NCI-H146 treated with DMSO at 0.1 percent for 48 hours (cell line): ENCODE results near the gene ERCC1.
"Not testable (repeated sequence)": the region's sequence is repeated elsewhere in the genome, so short reads cannot be mapped to it uniquely, and the experiment has no call there.

Experiments
- DNase-seq: peaks from one replicate; lab custom pipeline; 2025; ENCODE audit not compliant: unreplicated experiment; lab: John Stamatoyannopoulos, UW

ERCC1 gene

GRCh38 chr19:45431008-45431407 lies 7.3 kb upstream of the ERCC1 start:
- not testable (repeated sequence) for DNase-seq

GRCh38 chr19:45429896-45430295 lies 6.2 kb upstream of the ERCC1 start:
- not testable (repeated sequence) for DNase-seq

DNA sequence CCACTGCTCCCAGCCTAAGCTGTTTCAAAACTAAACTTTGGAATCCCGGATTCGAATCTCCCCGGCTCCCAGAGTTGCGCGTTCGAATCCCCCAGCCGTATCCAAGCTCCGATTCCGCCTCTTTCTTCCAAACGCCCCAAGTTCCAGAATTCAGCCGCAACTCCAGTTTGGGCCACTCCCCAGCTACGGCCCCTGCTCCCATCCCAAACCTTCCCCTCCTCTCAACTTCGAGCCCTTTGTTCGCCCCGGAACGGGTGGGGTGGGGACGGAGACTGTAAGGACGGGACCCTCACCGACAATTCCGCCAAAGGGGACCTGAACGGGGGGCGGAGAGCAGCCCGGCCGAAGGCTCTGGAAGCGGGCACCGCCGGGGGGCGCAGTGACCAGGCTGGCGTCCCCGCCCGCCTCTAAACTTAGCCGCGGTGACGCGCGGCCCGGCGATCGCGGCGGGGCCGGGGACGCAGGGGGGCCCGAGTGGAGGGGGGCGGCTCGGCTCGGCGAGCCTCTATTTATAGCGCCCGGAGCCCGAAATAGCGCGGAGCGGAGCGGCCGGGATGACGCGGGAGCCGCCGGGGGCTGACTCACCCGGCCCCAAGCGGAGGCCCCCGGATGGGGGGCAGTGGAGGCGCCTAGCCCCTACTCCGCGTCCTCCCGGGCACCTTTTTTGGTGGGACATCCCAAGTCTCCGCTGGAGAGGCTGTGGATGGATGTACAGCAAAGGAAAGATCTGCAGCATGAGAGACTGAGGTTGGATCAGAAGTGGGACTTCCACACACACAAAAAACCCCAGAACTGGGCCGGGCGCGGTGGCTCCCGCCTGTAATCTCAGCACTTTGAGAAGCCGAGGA lies 4.9 kb upstream of the ERCC1 start:
- DNase-seq, result no peak

DNA sequence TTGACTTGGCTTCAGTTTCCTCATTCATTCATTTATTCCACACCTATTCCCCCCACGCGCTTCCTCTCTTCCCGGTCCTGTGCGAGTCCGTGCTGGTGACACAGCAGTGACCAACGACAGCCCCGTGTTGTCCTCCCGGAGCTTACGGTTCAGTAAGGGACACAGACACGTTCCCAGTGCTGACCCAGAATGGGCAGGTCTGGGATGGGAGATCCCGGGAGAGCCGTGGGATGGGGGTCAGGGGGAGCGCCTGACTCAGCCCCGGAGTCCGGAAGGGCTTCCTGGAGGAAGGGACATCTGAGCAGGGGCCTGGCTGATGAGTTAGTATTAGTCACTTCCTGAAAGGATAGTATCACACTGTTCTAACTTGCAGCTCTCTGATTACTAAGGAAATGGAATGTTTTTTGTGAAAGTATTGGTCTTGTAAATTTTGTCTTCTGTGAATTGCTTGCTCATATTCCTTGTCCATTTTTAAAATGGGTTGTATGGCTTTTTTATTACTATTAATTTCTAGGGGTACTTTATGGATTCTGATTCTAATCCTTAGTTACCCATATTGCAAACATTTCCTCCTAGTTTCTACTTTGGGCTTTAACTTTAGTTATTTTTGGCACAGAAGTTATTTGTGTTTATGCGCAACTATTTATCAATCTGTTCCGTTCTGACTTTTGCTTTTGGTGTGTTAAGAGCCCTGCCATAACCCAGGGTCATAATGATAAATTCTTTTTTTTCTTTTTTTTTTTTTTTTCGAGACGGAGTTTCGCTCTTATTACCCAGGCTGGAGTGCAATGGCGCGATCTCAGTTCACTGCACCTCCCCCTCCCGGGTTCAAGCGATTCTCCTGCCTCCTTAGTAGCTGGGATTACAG lies 708 bp upstream of the ERCC1 start:
- peak; percentile 40 for DNase-seq

- no peak for DNase-seq
These were observed 606 bp downstream of the ERCC1 start for GRCh38 chr19:45423033-45423588.

GRCh38 chr19:45421947-45422498 lies 1.7 kb downstream of the ERCC1 start:
- DNase-seq, result no peak

DNA sequence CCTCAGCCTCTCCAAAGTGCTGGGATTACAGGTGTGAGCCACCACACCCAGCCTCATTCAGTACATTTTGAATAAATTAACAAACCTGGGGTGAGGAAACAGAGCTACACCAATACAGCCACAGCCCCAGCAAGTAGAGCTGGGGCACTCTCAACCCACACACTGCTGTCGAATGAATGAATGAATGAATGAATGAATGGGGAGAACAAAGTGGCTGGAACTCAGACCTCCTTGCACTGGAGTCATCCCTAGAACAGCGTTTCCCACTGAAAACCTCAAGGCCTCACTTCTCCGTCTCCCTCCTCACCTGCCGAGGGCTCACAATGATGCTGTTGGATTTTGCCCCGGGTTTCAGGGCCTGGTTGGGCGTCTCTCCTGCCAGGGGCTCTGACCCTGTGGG lies 2.8 kb downstream of the ERCC1 start:
- DNase-seq, result no peak

DNA sequence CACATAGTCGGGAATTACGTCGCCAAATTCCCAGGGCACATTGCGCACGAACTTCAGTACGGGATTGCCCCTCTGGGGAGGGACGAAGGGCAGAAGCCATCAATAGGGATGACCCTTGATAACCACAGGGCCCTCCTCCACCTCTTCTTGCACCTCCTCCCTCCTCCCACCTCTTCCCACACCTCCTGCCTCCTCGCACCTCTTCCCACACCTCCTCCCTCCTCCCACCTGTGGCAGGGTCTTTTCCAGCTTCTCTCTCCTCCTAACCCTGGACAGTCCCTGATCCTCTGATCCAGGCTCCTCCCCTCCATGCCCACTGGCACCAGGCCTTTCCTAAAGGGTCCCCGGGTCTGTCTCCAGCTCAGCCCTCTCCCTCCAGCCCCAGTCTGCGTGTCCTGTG lies 3.4 kb downstream of the ERCC1 start:
- no peak for DNase-seq

DNA sequence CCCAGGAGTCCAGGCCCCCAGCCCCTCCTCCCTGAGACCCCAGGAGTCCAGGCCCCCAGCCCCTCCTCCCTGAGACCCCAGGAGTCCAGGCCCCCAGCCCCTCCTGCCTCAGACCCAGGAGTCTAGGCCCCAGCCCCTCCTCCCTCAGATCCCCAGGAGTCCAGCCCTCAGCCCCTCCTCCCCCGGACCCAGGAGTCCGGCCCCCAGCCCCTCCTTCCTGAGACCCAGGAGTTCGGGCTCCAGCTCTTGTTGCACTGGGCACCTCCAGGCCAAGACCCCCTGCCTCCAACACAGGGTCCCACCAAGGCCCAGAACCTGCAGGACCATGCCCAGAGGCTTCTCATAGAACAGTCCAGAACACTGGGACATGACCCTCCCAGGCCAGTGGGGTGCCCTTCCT lies 3.8 kb downstream of the ERCC1 start:
- DNase-seq, result no peak

DNA sequence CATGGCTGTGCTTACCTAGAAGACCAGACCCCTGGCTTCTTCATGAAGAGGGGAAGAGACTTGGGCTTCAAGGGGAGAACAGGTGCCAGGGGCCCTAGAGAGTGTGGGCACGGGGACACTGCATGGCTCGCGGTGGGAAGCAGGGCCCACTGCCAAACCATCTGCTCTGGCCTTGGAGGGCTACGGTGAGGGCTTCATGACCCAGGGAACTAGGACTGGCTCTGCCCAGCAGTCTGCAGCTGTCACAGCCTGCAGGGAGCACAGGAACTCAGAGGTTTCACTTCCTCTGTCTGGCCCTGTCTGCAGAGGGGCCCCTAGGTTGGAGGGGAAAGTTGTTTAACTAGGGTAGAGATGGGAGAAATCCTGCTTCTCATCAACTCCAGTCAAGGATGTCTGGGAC lies 4.3 kb downstream of the ERCC1 start:
- DNase-seq, result no peak

GRCh38 chr19:45418802-45419201 lies 4.9 kb downstream of the ERCC1 start:
- no peak for DNase-seq

- no peak for DNase-seq
These were observed 6.6 kb downstream of the ERCC1 start for GRCh38 chr19:45417151-45417550.

DNA sequence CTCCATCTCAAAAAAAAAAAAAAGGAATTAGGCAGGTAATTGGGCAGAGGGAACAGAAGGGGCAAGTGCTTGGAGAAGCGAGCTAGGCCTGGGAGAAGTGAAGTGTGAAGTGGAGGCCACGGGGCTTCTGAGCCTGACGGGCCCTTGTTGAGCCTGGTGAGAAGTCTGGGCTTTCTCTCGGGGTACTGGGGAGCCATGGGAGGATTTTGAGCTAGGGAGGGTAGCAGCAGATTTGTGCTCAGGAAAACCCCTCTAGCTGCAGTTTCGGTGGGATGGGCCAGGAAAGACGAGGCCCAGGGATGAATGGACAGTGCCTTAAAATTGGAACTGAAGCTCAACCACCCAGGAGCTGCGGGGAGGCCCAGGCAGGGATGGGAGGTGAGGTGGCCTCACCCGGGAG lies 9.2 kb downstream of the ERCC1 start:
- no peak for DNase-seq

- no peak for DNase-seq
These were observed 10.2 kb downstream of the ERCC1 start for GRCh38 chr19:45413497-45413896.

DNA sequence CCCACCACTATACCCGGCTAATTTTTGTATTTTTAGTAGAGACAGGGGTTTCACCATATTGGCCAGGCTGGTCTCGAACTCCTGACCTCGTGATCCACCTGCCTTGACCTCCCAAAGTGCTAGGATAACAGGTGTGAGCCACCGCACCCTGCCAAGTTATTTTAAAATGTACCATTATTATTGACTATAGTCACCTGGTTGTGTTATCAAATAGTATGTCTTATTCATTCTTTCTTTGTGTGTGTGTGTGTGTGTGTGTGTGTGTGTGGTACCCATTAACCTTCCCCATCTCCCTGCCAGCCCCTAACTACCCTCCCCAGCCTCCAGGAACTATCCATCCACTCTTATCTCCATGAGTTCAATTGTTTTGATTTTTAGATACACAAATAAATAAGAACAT lies 13.4 kb downstream of the ERCC1 start:
- DNase-seq, result not testable (repeated sequence)

DNA sequence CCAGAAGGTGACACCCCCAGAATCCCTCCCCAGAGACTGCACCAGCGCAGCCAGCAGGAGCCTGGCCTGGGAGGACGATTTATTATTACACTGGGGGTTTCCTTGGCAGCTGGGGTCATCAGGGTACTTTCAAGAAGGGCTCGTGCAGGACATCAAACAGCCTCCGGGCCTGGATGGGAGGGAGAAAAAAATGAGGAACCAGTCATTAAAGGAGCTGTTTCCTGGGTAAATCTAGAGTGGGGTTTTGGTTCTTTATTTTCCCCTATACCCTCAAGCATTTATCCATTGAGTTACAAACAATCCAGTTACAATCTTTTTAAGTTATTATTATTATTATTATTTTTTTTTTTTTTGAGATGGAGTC lies 14.2 kb downstream of the ERCC1 start:
- no peak for DNase-seq

GRCh38 chr19:45408830-45409556 lies 14.7 kb downstream of the ERCC1 start:
- no peak for DNase-seq

DNA sequence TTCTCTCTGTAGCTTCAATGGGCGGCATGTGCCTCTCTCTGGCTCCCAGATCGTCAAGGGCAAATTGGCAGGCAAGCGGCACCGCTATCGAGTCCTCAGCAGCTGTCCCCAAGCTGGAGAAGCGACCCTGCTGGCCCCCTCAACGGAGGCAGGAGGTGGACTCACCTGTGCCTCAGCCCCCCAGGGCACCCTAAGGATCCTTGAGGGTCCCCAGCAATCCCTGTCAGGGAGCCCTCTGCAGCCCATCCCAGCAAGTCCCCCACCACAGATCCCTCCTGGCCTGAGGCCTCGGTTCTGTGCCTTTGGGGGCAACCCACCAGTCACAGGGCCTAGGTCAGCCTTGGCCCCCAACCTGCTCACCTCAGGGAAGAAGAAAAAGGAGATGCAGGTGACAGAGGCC lies 15.6 kb downstream of the ERCC1 start:
- DNase-seq, result no peak

DNA sequence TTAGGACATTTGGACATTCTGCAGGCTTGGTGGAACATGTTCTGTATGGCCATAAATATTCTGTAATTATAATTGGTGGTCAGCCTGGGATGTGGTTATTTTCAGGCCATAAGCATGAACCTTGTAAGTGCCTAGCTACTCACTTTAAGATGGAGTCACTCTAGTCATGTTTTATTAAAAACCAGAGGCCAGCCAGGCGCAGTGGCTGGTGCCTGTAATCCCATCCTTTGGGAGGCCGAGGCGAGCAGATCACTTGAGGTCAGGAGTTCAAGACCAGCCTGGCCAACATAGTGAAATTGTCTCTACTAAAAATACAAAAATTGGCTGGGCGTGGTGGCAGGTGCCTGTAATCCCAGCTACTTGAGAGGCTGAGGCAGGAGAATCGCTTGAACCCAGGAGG lies 16.1 kb downstream of the ERCC1 start:
- not testable (repeated sequence) for DNase-seq

DNA sequence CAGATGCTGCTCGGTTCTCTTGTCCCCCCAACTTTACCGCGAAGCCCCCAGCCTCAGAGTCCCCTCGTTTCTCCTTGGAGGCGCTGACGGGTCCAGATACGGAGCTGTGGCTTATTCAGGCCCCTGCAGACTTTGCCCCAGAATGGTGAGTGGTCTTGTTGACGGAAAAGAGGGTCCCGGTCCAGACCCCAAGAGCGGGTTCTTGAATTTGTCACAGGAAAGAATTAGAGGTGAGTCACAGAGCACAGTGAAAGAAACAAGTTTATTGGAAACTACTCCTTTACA lies 16.7 kb downstream of the ERCC1 start:
- DNase-seq, result no peak
